Measurements from ENCODE around the gene NHSL2.

DNA sequence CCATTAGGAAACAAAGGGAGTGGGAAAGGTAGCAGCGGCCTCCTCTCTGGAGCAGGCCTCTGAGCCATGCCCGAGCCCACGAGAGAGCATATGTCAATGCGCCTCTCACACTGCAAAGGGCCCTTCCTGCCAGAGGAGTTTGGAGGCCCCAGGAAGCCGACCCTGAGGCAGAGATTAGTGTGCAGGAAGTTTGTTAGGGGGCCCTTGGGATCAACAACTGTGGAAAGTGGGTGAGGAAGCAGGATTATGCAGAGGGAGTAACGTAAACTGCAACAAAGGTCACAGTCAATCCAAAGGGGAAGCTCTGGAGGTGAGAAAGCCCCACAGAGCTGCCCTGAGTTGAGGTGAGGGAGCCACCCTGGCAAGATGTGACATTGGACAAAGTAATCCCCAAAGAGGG, 203.7 kb downstream of the NHSL2 start:
- TF ChIP-seq EZH2 (IDR thresholded peaks at IDR 0.05; ENCODE audit: low read length, unreplicated experiment): no peak
- TF ChIP-seq, protein P1, sequence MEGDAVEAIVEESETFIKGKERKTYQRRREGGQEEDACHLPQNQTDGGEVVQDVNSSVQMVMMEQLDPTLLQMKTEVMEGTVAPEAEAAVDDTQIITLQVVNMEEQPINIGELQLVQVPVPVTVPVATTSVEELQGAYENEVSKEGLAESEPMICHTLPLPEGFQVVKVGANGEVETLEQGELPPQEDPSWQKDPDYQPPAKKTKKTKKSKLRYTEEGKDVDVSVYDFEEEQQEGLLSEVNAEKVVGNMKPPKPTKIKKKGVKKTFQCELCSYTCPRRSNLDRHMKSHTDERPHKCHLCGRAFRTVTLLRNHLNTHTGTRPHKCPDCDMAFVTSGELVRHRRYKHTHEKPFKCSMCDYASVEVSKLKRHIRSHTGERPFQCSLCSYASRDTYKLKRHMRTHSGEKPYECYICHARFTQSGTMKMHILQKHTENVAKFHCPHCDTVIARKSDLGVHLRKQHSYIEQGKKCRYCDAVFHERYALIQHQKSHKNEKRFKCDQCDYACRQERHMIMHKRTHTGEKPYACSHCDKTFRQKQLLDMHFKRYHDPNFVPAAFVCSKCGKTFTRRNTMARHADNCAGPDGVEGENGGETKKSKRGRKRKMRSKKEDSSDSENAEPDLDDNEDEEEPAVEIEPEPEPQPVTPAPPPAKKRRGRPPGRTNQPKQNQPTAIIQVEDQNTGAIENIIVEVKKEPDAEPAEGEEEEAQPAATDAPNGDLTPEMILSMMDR (conservative IDR thresholded peaks at IDR 0.05; ENCODE audit: low read depth, low read length): no peak
